HTERT RPE-1 (cell line): ENCODE measurements around the gene TAL1.
"Not testable (repeated sequence)": the region's sequence is repeated elsewhere in the genome, so short reads cannot be mapped to it uniquely, and the experiment has no call there.

ENCODE experiments used
- in situ Hi-C: fragments of 300-500 bp; cut with MboI; formaldehyde crosslinking; loops from 4 replicates; pipeline ENCODE4 v1.14.3; 2020; ENCODE audit warnings: low sequenced_read_pairs

Gene TAL1

DNA sequence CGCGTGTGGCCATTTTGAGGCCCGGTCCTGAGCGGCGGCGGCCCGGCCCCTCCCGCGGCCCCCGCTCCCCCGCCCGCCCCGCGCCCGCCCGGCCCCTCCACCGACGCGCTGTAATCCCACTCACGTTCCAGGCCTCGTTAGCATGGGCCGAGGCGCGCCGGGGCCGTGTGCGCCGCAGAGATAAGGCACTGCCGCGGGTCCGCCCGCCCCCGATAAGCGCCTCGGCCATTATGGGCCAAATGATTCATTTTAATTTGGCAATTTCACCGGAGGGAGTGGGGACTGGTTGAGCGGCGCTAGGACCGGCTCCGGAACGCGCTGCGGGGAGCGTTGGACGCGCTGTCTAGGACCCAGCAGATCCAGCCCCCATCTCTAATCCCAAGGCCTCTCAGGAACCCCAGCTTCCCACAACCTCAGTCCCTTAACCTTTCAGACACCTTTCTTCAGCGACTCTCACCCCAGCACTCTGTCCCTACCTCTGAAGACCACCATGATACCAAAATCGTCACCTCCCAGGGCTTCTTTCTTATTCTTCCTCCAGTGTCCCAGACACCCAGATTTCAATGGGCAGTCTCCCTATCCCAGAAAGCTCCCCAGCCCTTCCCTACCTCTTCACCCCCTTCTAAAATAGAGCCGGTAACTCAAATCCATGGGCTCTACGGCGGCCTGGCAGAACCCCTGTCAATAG, at the start of gene TAL1:
TAL1 (minus strand) TSS at position 39 of the 688 bp plus-strand sequence. CDS start 6,337 bp downstream, outside the sequence.
- in situ Hi-C loops: no loop called here

DNA sequence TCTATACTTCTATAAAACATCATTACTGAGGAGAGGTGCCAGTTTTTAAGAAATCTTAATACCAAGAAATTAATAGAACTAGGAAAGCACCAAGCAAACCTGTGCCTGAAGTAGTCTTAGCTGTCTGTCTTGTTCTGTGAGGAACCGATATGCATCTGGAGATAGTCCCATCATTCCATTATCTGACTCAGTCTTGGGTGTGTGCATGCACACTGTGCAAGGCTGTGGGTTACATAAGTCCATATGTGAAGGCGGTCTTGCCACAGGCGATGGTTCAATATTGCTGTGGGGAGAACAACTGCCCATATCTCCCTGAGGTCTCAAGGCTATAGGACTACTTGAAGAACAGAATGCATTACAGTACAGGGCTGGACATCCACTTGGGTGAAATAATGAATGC, 48.1 kb upstream of the TAL1 start:
- in situ Hi-C loops: no loop called here

DNA sequence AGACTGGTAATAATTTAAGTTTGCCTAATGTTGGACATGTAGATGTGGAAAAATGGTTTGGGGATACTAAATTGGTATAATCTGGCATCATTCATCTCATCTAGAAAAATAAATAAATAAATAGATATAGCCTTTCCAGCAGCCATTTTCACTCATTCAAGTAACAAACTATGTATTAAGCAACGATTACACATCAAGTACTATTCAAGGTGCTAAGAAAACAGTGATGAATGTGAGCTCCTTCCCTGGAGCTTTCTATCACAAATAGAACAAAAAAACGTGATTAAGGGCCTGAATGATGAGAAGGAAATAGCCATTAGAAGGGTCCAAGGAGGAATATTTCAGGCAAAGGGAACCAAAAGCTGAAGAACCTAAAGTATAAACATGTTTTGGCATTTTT, 44.8 kb upstream of the TAL1 start:
- in situ Hi-C loops: no loop called here

DNA sequence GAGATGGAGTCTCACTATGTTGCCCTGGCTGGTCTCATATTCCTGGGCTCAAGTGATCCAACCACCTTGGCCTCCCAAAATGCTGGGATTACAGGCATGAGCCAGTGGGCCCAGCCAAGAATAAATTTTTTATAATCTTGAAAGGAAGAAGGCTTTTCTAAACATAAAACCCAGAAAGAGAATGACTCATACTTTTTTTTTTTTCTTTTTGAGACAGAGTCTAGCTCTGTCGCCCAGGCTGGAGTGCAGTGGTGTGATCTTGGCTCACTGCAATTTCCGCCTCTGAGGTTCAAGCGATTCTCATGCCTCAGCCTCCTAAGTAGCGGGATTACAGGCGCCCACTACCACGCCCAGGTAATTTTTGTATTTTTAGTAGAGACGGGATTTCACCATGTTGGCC, 43.8 kb upstream of the TAL1 start:
- in situ Hi-C loops: not testable (repeated sequence)

DNA sequence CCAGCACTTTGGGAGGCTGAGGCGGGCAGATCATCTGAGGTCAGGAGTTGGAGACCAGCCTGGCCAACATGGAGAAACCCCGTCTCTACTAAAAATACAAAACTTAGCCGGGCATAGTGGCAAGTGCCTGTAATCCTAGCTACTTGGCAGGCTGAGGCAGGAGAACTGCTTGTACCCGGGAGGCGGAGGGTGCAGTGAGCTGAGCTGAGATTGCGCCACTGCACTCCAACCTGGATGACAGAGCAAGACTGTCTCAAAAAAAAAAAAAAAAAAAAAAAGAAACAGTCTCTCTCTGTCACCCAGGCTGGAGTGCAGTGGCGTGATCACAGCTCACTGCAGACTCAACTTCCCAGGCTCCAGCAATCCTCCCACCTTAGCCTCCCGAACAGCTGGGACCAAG, 33.5 kb upstream of the TAL1 start:
- in situ Hi-C loops: not testable (repeated sequence)

DNA sequence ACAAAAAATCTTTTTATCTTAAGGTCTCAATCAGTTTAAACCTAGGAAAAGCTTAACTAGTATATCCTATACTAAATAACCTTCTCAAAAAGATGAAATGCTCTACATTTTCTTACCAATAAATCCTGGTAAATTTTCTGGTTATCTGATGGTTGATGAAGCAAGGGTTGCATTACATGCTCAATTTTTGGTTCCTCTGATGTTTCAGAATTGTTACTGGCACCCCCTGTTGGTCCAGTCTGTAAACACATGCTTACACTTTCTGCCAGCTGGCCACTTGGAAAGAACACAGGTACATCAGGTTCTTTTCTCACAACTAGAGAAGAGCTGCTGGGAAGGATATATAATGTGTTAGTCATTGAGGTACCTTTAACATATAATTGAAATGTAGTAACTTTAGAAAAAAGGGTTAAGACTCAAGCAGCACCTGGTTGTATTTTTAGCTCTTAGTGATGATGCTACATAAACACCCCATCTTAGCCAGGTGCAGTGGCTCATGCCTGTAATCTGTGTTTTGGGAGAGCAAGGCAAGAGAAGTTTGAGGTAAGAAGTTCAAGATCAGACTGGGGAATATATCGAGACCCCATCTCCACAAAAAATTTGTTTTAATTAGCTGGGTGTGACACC, 30.9 kb upstream of the TAL1 start:
- in situ Hi-C loops: no loop called here

DNA sequence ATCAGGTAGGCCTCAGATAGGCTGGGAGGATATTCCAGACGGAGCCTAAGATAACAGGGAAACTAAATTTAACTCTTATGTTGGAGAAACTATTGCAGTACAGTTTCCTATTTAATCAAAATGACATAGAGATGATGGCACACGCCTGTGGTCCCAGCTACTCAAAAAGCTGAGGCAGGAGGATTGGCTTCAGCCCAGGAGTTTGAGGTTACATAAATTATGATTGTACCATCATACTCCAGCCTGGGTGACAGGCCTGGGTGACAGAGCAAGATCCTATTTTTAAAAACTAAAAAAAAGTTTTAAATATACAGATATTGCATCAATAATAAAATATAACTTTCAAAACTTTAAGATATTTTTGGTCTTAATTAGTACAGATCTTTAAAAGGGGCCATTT, 25.2 kb upstream of the TAL1 start:
- in situ Hi-C loops: no loop called here

DNA sequence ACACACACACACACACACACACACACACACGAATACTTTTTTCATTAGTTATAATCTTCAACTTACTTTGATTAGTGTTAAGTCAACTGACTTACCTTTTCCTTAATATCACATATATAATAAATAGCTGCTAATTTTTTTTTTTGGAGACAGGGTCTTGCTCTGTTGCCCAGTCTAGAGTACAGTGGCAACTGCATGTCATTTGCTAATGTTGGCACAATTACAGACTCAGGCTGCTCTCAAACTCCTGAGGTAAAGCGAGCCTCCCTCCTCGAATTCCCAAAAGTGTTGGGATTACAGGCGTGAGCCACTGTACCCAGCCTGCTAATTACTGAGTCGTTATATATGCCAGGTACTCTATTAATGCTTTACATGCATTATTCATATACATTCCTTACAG, 20.8 kb upstream of the TAL1 start:
- in situ Hi-C loops: no loop called here

DNA sequence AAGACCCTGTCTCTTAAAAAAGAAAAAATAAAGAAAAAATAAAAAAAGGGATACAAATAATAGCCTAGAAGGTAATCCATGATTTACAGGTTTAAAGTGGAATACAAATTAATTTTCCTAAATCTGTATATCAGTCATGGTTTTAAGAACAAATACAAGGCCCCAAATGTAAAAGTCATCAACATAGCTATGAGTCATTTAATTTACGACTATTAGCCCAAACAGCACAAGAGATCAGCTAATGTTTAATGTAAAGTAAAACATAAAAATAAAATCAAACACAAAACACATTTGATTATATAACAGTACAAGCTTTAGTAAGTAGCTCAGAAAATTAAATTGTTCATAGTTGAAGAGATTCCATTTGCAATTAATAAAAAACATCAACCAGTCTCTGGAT, 20.3 kb upstream of the TAL1 start:
- in situ Hi-C loops: no loop called here

DNA sequence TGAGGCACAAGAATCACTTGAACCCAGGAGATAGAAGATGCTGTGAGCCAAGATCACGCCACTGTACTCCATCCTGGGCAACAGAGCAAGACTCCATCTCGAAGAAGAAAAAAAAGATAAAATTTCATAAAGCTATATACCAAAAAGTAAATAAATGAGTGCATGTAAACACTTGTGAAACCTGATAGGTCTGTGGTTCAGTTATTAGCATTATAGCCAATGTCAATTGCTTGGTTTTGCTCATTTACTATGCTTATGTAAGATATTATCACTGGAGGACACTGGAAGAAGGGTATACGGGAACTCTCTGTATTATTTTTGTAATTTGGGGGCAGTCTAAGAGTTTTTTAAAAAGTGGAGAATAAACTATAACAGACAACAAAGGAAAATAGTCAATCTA, 17.7 kb upstream of the TAL1 start:
- in situ Hi-C loops: no loop called here

DNA sequence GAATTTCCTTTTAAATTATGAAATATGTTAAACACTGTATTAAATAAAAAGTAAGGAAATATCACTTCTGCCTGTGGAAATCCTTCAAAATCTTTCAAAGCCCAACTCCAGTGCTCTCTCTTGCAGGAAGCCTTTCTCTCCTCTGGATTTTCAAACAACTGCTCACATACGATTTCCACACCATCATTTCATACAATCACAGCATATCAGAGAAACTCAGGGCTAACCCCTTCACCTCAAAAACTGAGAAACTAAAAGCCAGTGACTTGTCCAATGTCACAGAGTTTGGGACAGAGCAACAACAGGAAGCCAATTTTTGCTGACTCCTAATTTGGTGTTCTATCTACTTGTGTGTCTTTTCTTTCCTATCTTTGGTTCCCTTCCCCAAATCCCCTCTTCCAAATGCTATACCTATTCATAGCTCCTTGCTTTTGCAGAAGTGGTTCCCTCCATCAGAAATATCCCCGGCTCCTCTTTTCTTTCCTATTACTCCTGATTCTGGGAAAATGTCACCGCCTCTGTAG, 12.4 kb upstream of the TAL1 start:
- in situ Hi-C loops: no loop called here

DNA sequence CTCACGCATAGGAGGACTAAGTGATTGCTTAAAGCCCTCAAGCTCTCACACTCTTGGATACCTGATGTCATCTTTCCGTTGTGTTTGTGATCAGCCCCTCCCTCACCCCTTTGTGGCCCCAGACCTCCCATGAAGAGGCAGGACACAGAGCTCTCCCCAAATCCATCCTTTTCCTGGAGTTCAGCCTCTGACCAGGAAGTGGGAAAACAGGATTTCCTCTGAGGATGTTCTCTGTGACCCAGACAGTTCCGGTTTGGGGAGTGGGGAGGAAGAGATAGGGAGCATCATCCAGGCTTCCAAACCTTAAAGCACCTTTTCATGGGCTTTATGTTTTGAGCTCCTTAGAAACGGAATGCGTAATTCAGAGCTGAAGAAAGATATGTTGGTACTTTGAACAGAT, 11.9 kb upstream of the TAL1 start:
- in situ Hi-C loops: no loop called here

DNA sequence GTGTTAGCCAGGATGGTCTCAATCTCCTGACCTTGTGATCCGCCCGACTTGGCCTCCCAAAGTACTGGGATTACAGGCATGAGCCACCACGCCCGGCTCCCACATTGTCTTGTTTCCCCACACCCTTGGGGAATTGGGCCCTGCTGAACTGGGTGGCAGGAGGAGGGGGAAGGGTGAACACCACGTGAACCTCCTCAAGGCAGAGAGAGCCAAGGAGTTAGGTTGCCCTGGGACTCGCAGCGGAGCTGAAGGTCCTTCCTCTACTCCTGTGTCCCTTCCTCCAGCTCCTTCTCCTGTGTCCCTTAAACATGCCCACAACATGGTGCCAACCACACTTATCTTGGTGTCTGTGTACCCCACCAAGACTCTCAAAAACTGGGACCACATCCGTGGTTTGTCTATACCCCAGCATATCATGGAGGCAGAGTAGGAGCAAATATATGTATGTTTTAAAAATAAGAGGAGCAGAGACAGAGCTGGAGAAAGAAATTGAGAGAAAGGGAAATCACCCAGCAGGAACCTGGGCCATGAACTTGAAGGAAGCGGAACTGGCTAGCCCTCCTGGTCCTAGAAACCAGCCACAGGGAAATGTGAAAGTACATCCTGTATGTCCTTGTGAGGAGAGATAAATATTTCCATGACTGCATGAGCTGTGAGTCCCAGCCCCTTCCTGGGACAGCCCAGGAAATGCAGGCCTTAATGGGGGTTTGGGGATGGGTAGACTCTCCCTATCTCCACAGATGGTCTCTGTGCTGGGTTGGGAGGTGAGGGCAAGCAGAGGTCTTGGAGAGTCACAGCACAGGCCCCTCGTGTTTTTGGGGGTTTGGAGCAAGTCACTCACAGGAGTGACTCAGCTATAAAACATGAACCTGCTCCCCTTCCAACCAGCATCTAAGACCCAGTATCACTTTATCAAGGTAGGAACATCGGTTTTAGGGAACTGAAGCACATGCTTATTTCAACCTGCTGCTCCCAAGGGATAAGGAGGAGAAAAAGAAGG, 9.4 kb upstream of the TAL1 start:
- in situ Hi-C loops: no loop called here

DNA sequence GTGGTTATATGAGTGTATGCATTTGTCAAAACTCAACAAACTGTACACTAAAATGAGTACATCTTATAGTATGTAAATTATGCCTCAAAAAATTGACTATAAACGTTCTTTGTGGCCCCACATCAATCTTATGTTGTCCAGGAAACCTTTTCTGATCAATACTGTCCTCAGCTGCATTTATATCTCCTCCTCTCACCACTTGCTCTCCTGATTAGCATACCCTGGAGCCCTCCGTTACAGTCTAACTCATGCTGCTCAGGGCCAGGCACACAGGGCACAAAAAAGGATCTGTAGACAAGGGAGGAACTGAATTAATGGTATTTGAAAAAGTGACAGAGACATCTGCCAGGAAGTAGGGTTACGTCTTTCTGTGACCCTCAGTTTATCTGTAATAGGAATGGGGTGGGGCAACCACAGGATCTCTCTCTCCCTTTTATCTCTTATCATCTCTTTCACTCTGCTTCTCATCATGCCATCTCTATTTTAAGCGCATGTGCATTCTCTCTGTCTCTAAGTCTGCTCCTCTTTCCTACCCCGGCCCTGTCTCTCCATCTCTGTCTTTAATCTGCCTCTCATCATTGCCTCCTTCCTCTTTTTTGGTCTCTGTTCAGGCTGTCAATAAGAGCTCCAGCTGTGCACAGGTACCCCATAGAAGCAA, 7.0 kb upstream of the TAL1 start:
- in situ Hi-C loops: no loop called here

DNA sequence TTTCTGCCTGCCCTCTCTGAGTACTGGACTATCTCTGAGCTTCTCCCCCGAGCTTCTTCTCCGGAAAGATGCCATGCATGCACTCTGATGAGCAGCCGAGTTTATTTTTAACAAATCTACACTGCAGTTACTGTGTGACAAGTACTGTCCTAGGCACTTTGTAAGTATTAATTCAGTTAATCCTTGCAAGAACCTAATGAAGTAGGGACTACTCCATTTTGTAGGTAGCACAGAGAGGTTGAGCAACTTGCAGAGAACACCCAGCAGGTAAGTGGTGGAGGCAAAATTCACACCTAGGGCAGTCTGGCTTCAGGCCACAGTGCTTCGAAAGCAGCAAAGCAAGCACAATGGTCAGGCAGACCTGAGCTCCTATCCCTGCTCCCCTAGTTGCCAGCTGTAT, 3.8 kb upstream of the TAL1 start:
- in situ Hi-C loops: no loop called here

DNA sequence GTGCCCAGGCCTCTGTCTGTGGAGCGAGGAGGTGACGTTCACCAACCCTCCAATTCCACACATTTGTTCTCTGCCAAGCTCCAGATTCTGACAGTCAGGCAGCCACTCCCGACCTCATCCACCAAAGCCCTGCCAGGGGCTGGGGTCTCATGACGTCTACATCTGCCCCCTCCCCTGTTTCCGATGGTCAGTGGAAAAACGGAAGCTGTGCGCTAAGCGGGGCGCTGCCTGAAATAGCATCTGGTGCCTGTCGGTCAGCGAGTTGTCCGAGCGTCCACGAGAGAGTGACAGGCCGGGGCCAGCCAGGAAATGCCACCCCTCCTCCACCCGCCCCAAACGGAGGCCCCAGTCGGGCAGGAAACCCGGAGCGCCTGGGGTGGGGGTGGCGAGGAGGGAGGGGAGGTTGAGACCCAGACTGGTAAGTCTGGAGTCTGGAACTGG, 3.2 kb upstream of the TAL1 start:
- in situ Hi-C loops: no loop called here

DNA sequence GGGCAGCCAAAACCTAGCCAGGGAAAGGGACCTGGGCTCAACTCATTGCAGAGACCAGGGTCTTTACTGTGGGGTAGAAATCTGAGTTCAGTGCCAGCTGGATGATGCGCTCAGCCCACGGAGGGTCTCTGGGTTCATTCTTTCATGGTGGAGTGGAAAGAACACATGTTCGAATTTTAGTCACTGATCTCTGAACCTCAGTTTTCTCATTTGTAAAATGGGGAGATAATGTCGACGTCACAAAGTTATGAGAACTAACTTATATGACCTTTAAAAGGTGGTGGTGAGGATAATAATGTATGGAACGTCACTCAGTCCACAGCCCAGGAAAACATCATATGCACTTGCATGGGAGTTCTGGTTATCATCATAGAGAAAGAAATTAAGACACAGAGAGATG, 1.2 kb upstream of the TAL1 start:
- in situ Hi-C loops: no loop called here

DNA sequence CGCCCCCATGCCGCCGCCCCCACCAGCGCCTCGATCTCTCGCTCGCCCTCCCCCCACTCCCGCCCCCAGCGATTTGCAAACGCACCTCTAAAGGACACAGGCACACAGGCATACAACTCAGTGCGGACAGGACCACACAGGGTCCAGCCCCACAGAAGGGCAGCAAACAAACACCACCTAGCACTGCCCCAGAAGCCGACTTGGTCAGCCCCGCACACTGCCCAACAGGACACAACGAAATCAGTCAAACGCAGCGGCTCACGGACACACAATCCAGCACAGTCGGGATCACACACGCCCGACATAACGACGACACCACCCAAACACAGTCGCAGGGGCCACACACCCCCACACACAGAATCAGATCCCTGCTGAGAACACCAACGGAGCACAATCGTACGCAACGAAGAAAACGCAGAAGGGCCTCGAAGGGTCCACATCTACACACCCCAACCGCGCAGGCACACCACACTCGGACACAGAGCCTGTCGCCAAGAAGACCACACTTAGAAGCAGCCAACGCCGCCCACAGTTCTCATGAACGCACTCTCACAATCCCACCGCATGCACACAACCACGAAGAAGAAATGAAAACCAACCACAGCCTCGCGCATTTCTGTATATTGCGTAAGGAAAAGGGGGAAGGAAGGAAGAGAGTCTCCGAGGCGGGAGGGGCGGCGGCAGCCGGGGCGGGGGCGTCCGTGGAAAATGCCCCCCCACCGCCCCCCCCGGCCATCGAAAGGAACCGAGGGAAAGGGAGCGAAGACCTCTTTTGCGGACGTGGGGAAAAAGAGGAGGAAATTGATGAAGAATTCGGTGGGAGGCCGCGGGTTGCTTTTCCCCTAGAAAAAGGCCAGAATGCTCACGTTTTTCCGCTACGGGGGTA, 481 bp downstream of the TAL1 start:
- in situ Hi-C loops: no loop called here

DNA sequence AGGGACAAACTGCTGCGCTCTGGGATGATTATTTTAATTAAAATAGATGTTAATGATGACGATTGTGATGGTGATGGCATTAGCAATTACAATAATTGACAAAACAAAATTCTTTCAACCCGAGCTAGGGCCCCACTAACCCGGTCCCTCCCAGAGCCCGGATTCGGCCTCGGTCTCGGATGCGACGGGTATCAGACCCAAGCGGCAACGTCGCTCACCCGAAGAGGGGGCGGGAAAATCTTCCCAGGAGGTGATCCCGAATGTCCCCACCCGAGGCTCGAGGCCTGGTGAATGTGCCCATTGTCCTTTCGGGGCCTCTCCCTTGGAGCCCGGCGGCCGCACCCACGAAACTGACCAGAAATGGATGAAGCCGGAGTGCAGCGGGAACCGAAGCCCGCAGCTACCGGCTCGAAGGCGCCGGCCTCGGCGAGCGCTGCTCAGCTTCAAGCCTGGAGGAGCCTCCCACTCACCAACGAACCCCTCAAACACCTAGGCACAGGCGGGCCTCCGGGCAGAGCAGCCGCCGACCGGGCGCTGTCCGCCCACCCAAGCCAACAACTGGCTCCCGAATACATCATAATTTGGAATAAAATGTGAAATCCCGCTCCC, 1.2 kb downstream of the TAL1 start:
- in situ Hi-C loops: no loop called here
